ENCODE measurements around the gene CDK5RAP1.
A peak's percentile ranks its signal among the peaks of the same experiment; 100 is the strongest.
"Not testable (repeated sequence)": the region's sequence is repeated elsewhere in the genome, so short reads cannot be mapped to it uniquely, and the experiment has no call there.

CDK5RAP1 gene

DNA sequence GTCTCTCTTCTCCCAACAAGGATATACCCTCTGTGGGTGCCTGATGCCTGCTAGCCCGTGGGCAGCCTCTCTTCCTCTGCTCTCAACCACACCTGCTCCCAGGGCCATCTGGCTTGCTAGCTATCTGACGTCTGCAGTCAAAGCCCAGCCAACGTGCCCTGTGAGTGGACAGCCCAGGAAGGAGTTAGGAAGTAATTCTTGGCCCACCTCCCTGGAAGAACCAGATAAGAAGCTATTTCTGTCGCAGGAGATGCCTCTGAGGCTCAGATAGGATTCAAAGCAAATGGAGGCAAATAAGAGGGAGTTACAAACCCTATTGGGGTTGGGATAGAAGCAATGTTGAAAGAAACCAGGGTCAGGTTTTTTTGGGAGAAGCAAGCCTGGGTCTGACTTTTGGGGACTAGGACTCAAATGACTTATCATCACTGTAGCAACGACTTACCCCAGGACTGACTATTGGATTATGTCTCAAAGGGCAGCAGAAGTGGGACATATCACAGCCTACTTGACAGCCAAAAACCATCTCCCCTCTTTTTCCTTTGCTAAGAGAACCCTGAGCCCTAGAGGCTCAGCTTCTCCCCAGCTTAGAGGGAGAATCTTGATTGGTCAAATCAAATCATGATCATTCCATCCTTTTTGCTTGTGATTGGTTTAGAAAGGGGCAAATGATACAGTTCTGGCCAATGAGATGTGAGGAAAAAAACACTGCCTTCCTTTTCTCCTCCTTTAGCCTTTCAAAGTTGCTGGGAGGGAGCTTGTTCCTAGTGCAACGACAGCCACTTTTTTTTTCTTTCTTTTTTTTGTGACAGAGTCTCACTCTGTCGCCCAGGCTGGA is 18.0 kb upstream of the CDK5RAP1 start:
- no peak for DNase-seq

DNA sequence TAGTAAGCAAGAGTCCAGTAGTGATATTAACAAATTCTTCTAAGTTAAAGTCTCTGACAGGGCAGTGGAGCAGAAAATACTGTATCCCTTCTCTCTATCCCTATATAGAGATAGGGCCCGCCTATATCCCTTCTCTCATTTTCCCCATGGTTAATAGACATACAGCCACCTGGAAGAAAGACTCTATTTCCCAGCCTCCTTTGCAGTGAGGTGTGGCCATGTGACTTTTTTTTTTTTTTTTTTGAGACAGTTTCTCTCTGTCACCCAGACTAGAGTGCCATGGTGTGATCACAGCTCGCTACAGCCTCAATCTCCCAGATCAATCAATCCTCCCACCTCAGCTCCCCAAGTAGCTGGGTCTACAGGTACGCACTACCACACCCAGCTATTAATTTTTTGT is 16.7 kb upstream of the CDK5RAP1 start:
- DNase-seq, result no peak

DNA sequence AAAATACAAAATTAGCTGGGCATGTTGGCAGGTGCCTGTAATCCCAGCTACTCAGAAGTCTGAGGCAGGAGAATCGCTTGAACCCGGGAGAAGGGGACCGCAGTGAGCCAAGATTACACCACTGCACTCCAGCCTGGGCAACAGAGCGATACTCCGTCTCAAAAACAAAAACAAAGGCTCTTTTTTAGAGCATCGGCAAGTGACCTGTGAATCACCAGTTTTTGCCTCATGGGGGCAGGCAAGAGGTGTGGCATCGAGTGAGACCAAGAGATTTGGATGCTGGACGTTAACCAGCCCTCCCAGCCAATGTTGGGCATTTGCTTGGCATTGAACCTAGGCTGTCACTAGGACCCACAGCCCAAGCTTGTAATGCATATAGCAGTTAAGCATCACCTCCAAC is 14.6 kb upstream of the CDK5RAP1 start:
- no peak for DNase-seq

DNA sequence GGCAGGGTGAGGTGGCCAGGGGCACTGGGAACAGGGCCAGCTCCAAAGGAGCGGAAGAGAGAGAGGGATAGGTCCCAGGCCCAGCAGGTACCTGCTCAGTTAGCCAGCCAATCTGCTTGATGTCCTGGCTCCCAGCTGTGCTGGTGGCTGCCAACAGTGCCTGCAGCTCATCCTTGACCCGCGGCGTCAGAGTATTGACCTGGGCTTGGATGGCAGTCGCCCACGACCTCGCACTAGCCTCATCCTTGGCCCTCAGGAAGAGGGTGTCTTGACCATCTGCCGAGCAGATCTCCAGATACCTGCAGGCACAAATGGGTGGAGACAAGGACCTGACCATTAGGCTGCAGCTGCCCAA is 11.1 kb upstream of the CDK5RAP1 start:
- DNase-seq, result no peak

DNA sequence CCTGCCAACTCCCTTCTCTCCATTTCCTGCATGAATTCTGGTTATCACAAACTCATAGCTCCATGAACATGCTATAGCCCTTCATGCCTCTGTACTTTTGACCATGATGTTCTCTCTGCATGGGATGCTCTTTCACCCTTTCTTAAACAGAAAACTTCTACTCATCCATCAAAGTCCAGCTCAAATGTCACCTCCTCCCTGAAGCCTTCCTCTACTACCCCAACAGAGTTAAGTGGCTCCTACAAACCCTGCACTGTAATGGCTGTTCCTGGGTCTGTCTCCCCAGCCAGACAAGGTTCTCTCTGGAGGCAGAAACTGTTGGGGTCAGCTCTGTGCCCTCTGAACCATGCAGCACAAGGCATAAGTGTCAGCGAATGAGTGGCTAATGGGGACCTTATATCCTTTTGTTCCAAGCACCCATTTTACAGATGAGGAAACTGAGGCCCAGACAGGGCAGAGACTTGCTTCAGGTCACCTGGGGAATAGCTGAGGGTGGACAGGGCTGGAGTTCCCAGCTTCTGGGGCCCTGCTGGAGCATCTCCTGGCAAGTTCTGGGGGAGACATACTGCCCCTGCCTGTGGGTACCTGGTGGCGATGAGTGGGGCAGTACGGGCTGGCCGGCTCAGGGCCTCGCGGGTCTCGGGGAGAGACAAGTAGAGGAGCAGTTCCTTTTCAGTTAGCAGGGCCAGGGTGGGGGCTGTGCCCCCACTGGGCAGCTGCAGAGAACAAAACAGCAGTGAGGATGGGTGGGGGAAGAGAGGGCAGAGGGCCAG is 10.6 kb upstream of the CDK5RAP1 start:
- no peak for DNase-seq

DNA sequence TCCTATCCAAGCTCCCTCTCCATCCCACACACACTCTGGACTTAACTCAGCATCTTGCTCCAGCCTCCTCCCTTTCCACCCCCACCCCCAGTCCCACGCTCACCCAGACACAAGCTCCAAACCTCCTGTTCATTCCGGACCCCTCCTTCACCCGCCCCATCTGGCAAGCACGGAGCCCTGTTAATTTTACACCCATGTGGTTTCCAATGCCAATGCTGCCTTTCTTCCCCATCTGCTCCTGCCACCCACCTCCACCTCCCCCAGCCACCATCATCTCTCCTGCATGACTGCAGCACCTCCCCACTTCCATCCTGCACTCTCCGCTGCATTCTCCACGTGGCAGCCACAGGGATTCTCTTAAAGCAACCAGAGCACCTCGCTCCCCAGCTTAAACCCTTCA is 9.9 kb upstream of the CDK5RAP1 start:
- DNase-seq, result no peak

DNA sequence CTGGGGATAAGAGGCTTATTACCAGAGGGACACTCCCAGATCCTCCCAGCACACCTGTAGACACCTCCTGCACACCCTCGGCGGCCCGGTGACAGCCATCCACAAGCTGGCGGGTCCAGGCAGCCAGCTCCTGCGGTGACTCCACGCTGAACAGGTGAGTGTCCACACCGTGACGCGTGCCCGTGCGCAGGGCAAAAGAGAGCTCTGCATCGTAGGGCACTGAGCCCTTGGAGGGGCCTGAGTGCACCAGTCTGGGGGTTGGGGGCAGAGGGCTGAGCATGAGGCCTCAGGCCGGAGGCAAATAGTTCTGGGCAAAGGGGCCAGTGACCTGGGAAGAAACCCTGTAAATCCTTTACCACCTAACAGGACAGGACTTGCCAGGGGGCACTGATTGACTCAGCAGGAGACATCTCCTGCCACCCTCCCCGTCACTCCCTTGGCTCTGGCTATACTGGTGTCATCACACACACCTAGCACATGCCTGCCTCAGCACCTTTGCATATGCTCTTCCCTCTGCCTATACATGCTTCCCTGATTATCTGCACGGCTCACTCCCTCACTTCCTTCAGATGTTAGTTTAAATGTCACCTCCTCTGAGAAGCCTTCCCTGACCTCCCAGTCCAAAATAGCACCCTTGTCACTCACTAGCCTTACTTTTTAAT is 8.9 kb upstream of the CDK5RAP1 start:
- no peak for DNase-seq

DNA sequence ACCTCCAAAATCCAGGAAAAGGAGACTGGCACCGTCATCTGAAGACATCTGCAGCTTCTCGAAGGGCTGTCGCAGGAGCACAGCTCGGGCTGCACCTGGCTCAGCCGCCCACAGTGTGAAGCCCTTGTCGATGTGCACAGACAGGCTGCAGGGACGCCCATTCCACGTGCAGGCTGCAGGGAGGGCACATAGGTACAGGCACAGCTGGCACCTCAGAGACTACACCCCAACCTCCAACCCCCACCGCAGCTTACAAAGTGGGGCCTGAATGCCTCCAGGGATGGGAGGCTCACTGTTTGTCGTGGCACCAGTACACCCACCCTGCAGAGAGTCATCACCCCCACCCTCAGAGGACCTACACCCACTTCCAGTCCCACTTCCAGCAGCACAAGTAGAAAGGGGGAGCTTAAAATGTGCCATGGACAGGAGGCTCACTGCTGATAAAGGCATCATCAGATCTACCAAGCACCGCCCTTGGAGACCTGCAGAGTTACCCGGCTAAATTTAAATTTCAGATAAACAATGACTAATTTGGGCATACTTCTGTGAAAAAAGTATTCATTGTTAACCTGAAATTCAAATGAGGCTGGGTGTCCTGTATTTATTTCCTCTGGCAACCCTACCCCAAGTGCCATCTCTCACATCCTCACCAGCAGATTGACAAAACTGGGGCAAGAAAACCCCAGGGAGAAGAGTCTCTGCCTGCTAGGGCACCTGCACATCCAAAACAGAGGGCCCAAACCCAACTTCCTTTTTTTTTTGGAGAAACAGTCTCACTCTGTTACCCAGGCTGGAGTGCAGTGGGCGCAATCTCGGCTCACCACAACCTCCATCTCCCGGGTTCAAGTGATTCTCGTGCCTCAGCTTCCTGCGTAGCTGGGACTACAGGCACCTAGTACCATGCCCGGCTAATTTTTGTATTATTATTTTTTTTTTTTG is 7.7 kb upstream of the CDK5RAP1 start:
- DNase-seq, result no peak

DNA sequence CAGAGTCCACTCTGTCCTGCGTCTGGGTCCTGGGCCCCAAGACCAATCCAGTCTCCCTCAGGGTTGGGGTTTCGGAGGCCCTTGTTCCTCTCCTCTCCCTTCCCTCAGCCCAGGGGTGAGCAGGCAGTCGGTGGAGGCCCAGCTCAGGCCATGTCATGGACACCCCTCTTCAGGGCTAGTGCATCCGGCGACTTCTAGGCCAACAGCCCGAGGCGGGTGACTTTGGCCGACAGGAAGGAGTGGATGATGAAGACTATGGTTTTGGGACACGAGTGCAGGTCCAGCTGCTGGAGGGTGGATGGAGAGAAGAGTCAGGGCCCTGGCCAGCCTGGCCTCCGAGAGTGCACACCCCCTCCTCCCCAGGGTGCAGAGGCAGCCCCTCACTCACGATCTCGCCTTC is 7.0 kb upstream of the CDK5RAP1 start:
- no peak for DNase-seq

DNA sequence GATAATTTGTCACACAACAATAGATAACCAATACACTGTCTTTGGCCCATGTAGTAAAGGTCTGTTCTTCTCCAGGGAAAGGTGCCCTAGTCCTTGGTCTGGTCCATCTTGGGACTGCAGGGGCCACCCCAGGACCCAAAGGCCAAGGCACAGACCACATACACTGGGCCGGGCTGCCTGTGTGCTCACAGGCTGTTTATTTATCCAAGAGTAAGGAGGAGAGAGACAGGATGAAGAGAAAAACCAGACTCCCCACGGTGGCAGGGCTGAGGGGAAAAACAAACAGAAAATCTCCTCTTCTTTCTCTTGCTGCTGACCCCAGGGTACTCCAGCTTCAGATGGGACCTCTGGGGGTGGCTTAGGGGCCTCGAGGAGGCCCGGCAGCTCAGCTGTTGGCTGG is 6.5 kb upstream of the CDK5RAP1 start:
- DNase-seq, result no peak

DNA sequence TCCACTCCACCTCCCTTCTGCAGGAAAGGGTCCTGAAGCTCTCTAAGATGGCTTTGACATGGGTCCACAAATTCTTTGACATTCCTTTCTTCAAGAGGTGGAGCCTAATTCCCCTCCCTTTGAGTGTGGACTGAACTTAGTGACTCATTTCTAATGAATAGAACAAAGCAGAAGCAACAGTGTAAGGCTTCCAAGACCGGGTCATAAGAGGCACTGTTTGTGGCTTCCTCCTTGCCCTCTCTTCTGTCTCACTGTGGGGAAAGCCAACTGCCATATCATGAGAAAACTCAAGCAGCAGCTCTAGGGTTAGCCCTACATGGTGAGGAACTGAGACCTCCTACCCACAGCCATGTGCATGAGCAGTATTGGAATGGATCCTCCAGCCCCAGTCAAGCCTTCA is 5.9 kb upstream of the CDK5RAP1 start:
- no peak for DNase-seq

DNA sequence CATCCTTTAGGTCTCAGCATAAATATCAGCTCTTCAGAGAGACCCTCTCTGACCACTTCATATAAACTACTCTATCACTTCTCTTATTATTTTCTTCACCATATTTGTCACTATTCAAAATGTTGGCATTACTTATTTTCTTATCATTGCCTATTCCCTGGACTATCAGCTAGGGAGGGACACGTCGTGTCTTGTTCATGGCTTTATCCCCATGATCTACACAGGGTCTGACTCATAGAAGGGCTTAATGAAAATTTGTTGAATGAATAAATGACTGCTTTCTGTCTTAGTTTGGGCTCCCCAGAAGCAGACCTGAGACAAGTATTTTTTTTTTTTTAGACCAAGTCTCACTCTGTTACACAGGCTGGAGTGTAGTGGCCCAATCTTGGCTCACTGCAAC is 3.0 kb upstream of the CDK5RAP1 start:
- no peak for DNase-seq

DNA sequence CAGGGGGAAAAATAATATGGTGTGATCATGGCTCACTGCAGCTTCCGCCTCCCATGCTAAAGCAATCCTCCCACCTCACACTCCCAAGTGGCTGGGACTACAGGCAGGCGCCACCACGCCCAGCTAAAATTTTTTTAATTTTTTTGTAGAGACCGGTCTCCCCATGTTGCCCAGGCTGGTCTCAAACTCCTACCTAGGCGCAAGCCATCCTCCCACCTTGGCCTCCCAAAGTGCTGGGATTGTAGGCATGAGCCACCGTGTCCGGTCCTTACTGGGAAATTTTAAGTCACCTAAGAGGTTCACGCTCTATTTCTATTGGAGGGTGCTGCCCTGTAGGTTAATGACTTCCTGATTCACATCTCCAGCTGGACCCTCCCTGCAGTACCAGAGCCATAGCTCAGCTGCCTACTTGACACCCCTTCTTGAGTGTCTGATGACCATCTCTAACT is 626 bp upstream of the CDK5RAP1 start:
- no peak for DNase-seq

DNA sequence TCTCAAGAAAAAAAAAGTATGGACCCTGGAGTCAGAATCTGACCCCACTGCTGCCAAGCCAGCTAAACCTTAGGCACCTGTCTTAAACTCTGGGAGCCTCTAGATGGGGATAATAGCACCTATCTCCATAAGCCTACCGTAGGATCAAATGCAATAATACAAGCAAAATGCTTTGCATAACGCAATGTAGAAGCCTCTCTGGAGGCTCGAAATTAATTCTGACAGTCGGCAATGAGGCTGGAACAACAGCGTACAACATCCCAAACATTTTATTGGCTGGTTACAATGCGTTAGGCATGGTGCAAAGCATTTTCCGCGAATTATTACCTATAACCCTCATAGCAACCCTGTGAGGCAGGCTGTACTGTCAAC is 521 bp downstream of the CDK5RAP1 start:
- no peak for DNase-seq

DNA sequence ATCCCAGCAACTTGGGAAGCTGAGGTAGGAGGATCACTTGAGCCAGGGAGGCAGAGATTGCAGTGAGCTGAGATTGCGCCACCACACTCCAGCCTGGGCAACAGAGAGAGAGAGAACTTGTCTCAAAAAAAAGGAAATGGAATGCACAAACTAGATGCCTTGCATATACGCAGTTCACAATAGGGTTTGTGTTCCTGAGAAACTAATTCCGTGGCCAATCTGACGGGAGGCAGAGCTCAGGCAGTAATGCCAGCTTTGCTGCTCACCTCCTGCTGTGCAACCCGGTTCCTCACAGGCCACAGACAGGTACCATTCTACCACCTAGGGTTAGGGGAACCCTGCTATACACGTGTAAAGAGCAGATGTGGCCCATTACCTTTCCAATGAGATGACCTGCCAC is 1.4 kb downstream of the CDK5RAP1 start:
- DNase-seq, result no peak

DNA sequence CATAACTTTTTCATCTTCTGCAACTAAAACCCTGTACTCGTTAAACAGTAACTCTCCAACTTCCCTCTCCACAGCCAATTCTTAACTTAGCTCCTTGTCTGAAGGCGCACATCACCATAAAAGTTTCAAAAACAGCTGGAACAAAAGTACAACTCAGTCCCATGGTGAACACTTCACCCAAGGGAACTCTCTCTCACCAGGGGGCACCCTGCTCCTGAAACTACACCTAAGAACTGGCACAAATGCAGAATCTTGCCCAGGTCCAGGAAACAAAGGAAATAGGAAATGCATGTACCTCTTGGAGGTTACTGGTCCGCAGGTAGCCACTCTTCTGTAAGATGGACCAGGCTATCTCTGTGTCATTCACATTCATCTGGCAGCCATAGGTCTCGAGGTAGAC is 6.6 kb downstream of the CDK5RAP1 start:
- DNase-seq, result no peak

DNA sequence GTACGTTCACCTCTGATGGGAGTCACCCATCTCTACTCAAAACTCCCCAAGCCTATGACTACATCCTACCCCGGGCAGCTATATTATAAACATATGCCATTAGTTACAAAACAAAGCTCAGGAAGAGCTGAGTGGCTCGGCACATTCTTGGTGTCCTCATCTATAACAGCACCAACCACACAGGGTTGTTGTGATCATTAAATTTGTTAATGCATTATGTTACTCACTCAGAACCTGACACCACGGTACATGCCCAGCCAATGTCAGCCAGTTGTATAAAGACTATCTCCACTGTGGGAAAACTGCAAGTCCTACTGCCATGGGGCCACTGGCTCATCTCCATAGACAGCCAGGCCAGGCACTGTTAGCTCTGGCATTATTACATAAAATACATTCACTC is 7.7 kb downstream of the CDK5RAP1 start:
- no peak for DNase-seq

DNA sequence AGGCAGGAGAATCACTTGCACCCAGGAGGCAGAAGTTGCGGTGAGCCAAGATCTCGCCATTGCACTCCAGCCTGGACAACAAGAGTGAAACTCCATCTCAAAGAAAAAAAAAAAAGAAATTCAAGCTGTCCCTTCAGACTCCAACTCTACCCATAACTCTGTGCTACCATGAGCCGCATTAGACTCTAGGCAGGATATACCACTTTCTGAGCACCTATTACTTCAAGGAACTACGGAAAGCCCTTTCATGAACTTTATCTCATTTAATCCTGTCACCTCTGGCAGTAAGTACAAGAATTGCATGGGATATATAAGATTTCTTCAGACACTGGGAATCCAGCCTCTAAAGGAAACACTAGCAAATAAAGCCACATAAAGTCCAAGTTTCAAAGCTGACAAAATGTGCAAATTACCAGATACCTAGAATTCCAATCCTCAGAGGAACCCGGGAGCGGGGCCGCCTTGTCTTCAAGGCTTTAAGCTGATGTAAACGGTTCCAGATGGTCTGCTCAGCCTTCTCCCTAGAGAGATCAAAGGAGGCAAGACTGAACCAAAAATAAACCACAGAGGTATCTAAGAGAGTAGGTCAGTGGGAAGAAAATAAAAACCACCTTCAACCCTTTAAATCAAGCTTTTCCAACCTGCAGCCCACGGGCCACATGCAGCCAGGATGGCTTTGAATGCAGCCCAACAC is 9.4 kb downstream of the CDK5RAP1 start:
- peak; percentile 96 for DNase-seq

DNA sequence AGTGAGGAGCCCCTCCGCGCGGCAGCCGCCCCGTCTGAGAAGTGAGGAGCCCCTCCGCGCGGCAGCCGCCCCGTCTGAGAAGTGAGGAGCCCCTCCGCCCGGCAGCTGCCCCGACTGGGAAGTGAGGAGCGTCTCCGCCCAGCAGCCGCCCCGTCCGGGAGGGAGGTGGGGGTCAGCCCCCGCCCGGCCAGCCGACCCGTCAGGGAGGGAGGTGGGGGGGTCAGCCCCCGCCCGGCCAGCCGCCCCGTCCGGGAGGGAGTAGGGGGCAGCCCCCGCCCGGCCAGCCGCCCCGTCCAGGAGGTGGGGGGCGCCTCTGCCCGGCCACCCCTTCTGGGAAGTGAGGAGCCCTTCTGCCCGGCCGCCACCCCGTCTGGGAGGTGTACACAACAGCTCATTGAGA is 12.0 kb downstream of the CDK5RAP1 start:
- DNase-seq, result not testable (repeated sequence)

DNA sequence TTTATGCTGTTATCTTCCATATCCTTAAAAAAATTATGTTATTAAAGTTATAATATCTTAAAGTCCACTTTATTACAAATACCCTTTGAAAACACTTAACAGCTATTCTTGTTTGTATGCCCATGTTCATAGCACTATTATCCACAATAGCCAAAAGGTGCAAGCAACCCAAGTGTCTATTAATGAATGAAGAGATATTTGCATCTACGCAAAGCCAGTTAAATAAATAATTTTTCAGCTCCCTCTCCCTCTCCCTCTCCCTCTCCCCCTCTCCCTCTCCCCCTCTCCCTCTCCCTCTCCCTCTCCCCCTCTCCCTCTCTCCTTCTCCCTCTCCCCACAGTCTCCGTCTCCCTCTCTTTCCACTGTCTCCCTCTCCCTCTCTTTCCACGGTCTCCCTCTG is 13.1 kb downstream of the CDK5RAP1 start:
- no peak for DNase-seq

DNA sequence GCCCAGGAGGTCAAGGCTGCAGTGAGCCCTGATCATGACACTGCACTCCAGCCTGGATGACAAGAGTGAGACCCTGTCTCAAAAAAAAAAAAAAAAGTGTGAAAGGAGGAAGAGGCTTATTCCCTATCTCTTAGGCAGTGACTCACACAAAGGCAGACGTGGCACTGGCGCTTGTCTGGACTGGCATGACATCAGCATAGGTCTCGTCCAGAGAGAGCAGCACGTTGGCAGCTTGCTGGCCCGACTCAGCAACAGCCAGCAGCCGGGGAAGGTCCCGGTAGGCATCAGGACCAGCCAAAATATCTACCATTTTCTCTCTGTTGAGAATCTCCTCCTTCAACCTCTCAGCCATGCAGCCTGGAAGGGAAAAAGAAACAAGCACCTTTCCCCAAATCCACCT is 14.1 kb downstream of the CDK5RAP1 start:
- no peak for DNase-seq

DNA sequence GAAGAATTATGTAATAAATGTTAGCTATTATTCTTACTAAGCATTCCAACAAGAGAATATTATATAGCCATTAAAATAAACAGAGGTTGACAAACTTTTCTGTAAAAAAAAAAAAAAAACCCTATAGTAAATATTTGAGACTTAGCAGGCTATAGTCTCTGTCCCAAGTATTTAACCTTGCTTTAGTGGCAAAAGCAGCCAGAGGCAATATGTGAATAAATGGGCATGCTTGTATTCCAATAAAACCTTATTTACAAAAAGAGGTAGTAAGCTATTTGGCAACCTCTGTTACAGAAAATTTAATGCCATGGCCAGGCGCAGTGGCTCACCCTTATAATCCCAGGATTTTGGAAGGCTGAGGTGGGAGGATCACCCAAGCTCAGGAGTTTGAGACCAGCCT is 14.6 kb downstream of the CDK5RAP1 start:
- DNase-seq, result no peak

All from fibroblast of skin of abdomen (primary cell).